NCI-H526 treated with DMSO at 0.1 percent for 48 hours (cell line): ENCODE measurements around the gene ZIC1.

Source experiments
- DNase-seq: peaks from one replicate; lab custom pipeline; 2025; lab: John Stamatoyannopoulos, UW

The ZIC1 gene

DNA sequence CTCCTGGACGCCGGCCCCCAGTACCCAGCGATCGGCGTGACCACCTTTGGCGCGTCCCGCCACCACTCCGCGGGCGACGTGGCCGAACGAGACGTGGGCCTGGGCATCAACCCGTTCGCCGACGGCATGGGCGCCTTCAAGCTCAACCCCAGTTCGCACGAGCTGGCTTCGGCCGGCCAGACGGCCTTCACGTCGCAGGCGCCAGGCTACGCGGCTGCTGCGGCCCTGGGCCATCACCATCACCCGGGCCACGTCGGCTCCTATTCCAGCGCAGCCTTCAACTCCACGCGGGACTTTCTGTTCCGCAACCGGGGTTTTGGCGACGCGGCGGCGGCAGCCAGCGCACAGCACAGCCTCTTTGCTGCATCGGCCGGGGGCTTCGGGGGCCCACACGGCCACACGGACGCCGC, 956 bp downstream of the ZIC1 start:
- no peak for DNase-seq

DNA sequence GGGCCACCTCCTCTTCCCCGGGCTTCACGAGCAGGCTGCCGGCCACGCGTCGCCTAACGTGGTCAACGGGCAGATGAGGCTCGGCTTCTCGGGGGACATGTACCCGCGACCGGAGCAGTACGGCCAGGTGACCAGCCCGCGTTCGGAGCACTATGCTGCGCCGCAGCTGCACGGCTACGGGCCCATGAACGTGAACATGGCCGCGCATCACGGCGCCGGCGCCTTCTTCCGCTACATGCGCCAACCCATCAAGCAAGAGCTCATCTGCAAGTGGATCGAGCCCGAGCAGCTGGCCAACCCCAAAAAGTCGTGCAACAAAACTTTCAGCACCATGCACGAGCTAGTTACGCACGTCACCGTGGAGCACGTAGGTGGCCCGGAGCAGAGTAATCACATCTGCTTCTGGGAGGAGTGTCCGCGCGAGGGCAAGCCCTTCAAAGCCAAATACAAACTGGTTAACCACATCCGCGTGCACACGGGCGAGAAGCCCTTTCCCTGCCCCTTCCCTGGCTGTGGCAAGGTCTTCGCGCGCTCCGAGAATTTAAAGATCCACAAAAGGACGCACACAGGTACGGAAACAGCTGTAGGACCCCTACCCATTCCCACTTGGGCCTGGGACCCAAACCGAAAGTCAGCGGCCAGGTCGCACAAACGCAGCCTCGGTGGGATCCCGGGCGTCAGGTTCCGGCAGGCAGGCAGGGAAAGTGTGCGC, 1.5 kb downstream of the ZIC1 start:
- no peak for DNase-seq

GRCh38 chr3:147411238-147411814, 2.2 kb downstream of the ZIC1 start:
- DNase-seq: no peak

GRCh38 chr3:147411815-147412241, 2.7 kb downstream of the ZIC1 start:
- no peak for DNase-seq

DNA sequence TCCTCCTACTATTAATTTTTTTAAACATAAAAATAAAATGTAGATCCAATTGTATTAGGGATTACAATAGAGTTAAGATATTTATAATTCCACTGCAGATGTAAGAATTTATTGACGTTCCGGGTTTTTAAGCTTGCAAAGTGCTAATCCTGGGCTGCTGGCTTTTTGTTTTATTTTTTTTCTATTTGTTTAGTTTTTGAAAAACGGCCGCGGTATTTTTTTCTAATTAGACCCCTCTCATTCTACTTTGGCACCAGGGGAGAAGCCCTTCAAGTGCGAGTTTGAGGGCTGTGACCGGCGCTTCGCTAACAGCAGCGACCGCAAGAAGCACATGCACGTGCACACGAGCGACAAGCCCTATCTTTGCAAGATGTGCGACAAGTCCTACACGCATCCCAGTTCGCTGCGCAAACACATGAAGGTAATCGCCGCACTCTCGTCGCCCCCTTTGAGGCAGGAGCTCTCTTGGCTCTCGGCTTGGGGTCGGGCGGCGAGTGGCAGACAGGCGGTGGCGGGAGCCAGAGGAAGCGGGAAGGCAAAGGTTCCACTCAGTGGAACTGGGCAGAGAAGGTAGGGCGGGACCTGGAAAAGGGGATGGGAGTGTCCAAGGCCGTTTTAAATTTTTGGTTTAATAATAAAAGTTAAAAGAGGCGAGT, 3.2 kb downstream of the ZIC1 start:
- DNase-seq: no peak

DNA sequence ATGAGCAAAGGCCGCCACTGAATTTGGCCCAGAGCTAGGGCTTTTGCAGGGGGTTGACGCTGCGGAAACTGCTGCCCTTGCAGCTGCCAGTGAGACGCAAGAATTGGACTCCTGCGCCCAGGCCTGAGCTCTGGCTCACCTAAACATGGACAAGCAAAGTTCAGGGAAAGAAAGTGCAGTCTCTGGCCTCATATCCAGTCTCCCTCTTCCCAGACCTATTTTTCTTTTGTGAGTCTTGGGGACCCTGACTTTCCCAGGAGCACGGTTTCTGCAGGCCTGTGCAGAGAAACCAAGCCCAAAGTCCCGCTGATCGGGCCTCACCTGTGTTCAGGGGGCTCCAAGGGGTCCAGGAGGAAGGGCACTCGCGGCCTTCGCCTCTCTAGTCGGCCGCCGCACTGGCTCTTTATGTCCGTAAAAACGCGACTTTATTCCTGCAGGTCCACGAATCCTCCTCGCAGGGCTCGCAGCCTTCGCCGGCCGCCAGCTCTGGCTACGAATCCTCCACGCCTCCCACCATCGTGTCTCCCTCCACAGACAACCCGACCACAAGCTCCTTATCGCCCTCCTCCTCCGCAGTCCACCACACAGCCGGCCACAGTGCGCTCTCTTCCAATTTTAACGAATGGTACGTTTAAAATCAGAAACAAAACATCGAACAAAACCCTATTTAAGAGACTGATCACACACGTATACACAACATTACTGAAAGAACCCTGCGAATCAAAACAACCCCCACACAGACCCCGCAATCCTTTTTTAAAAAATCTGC, 3.9 kb downstream of the ZIC1 start:
- DNase-seq: no peak

- no peak for DNase-seq
Observed at GRCh38 chr3:147413686-147414389, 4.7 kb downstream of the ZIC1 start.

DNA sequence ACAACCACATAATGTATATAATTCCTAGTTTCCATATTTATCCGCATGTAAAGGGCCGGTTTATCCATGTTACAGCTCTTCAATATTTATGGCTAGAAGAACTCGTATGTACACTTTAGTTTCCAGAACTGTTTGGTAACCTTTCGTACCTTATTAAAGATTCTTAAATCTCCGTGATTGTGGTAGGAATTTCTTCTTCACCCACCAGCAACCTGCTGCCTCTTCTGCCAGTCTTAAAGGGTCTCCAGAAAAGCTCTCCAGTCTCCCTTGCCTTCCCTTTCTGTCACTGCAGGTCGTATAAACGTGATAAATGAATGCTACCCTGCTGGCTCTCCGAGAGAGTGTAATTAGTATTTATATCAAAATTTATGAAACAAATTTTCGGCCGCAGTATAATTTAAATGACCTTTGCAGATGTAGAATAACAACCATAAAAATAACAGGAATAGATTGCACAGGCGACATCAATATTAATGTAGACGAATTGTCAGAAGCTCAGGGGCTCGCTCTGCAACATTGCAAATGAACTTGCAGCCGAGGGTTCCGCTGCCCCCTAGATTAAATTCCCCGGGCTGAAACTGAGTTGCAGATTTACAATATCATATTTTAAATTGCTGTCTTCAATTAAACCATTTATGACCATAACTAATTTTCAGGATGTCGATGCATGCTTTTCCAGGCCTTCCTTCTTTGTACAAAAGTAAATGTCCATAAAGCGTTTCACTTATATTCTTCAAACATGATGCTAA, 5.4 kb downstream of the ZIC1 start:
- DNase-seq: no peak

- DNase-seq: no peak
Observed at GRCh38 chr3:147415286-147415685, 6.1 kb downstream of the ZIC1 start.

DNA sequence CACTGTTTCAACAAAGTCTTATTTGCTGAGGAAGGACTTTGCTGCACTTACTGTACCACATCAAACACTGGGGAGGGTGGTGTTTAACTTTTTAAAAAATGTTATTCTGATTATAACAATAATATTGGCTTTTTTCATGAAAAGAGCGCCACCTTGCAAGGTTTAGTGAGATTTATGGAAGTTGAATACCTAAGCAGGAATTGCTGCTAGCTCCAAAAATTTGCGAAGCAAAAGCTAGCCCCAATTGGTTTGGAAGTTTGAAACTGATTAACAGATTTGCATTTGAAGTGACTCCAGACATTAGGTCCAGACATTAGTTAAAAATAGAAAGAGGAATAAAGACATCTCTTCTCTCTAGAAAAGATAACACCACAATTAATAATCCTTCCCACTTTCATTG, 6.7 kb downstream of the ZIC1 start:
- no peak for DNase-seq

- DNase-seq: no peak
Observed at GRCh38 chr3:147416931-147417330, 7.8 kb downstream of the ZIC1 start.

- DNase-seq: no peak
Observed at GRCh38 chr3:147417551-147418295, 8.6 kb downstream of the ZIC1 start.

DNA sequence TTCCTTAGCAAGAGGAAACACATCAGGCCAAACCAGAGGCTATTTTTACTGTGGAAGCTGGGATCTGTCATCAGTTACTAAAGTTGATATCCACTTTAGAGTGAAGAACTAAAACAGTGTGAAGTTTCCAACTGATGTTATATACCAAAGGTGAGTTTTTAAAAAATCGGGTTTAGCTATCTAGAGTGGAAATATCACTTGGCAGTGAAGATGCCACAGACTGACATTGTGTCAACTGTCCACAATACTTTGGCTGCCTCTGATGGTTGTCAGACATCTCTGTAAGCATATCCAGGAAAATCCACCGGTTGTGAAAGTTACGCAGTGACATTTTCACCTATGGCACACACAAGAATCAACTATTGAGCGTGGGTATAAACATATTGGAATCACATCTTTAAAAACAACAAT, 9.2 kb downstream of the ZIC1 start:
- no peak for DNase-seq

DNA sequence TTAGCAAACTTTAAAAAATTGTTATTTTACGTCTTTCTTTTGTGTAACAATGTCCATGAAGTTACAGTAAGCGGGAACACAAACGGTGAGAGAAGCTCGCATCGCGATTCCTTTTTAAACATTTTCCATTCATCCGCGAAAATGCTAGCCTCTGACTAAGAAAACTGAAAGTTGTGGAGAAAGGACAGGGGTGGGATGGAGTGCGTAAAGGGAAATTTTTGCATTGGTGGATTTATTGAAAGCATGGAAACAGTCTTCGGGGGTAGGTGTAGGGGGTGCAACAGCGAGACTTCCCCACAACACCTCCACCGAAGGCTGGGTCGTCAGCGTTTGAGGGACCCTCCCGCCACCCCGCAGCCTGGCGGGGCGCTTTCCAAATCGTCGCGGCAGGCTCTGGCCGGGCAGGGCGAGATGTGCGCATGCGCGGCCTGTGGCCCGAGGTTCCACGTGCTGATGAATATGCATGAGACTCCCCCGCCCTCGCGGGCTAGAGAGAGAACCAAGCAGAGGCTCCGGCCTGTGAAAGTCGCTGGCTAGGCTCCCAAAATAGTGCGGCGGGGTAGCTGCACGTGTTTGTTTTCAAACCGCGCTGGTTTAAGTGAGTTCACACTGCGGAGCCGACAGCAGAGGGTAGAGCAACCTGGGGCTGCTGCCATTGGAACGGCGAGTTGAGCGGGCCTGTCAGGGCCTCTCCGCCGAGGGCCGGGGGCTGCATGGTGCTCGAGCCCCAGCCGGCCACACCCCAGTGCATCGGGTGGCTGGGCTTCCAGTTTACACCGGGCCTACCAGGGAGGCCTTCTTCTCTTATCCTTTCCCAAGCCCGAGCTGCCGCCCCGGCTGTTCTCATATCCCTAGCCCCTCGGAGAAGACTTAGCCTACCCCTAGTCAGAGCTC, 9.9 kb downstream of the ZIC1 start:
- no peak for DNase-seq

DNA sequence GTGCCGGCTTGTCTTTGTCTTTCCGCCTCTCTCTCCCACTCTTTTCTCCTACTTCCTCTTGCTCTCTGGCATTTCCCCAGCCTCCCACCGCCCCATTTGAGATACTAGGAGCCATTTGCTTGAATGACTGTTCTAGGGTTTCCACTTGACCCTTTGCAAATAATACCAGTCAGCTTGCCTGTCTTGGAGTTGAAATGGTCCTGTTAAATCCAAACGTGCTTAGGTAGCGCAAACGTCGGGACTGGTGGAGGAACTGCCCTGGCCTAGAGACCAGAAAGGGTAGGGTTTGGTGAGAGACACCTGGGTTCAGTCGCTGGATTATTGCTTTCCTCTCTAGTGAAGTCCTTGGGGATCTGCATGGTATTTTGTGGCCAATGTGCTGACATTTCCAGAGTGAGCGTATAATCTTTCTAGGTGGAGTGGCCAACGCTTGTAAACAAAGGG, 10.6 kb downstream of the ZIC1 start:
- no peak for DNase-seq

DNA sequence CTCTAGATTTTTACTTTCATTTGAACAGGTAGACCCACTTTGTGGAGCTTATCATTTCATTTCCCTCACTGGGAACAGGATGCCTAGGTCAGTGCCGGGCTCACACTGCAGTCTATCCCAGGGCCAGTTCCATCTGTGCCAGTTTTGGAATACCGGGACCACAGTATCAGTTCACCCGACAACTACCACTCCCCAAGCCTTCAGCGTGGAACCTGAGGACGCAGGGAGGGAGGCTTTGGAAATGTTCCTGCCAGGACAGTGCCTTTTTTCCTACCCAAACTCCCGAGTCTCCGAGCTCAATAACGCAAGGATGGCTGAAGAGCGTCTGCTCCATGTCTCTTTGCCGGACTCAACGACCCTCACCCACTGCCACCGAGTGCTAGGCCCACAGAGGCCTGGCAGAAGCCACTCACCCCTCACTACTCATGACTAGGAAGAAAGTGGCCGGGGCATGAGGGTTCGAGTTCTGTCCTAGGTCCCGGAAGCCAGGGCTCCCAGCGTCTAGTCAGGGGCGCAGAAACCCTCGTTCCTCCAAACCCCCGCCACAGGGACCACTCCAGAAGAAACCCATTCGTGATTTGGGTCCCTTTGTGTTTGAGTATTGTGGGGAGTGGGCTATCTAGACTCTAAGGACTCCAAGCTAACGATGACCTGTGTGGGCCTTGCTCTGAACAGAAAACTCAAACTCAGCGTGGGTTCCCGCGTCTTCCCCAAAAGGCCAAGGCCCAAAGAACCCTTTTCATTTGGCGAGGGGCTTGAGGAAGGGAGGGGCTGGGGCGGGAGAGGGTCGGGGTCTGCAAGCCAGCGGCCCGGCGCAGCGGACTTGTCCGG, 11.4 kb downstream of the ZIC1 start:
- DNase-seq: no peak

GRCh38 chr3:147421184-147421912, 12.2 kb downstream of the ZIC1 start:
- DNase-seq: no peak

GRCh38 chr3:147422196-147422595, 13.0 kb downstream of the ZIC1 start:
- no peak for DNase-seq
